ENCODE results near the gene PLS3.

GRCh38 chrX:115602729-115603389, 41.9 kb downstream of the PLS3 start:
- no peak for TF ChIP-seq FOS (IDR thresholded peaks at IDR 0.05; ENCODE audit: borderline replicate concordance, insufficient read depth, low read length)
- TF ChIP-seq POLR2A (IDR thresholded peaks at IDR 0.05; ENCODE audit: low read depth, low read length), result no peak
- TF ChIP-seq CTCF (IDR thresholded peaks at IDR 0.05; ENCODE audit: extremely low read depth in 1 of 2, insufficient read depth in 1 of 2, low read depth in 1 of 2, low read length in 2 of 2), result no peak
- TF ChIP-seq POLR2AphosphoS5 (IDR thresholded peaks at IDR 0.05; ENCODE audit: insufficient read depth, low read depth, low read length), result no peak
